Measurements from ENCODE around the gene CTBP1. TPM values are rescaled to one million over a fixed set of nuclear protein-coding genes. Genes with fewer than 3 reads are reported as not detected.

CTBP1 gene
- polyA plus RNA-seq, 1 donor from 2014 or later, result 325 TPM

DNA sequence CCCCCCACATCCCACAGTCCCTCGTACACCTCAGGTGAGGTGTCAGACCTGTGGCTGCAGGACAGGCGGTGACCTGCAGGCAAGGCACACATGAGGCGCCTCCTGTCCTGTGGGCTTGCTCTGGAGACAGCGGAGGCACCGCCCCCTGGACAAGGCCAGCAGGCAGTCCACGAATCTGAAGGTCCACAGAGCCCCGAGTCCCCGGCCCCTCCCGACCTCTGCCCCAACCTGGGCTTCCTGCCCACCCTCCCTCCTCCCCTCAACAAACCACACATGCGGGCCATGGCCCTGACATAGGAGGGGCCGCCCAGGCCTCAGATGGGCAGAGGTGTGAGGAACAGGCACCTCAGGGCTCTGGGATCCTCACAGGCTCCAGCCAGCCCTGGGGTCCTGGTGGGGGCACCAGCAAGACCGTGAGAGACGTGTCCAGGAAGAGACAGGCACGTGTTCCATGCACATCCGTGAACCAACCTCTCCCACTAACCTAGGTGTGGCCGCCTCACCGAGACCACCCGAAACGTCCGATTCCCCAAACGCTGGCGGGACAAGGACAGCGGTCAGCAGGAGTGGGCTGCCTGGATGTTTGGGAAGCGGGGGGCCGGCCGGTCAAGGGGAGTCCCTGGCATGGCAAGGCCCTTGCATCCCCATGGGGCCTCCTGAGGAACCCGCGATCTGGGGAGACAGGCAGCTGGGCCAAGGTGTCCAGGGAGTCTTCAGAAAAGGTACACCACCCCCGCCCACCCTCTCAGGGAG is 25.8 kb downstream of the CTBP1 start:
- H3K9ac ChIP-seq (ENCODE audit: low read length), result no peak overlapping the region
- no peak overlapping the region for H3K4me2 ChIP-seq (ENCODE audit: low read length)
- no peak overlapping the region for H3K27ac ChIP-seq (ENCODE audit: low read length)
- H3K9me3 ChIP-seq (ENCODE audit: low read length), result no peaks in the 10 kb centered on the region
- H3K9me2 ChIP-seq (ENCODE audit: insufficient read depth, low read length), result no peaks in the 10 kb centered on the region
- H3K4me3 ChIP-seq (ENCODE audit: low read length), result no peak overlapping the region
- TF ChIP-seq POLR2AphosphoS5 (IDR thresholded peaks at IDR 0.05) (no peak), MXI1 (conservative IDR thresholded peaks at IDR 0.05; ENCODE audit: poor library complexity, severe bottlenecking) (no peak), TAF1 (IDR thresholded peaks at IDR 0.05; ENCODE audit: low read depth) (no peak), SMC3 (conservative IDR thresholded peaks at IDR 0.05; ENCODE audit: poor library complexity) (no peak), EP300 (conservative IDR thresholded peaks at IDR 0.05; ENCODE audit: poor library complexity, severe bottlenecking) (no peak), EZH2 (IDR thresholded peaks at IDR 0.05; ENCODE audit: borderline replicate concordance, insufficient read depth, low read length, poor library complexity, severe bottlenecking) (no peak), RAD21 (conservative IDR thresholded peaks at IDR 0.05) (no peak)
- TF ChIP-seq, protein P1, sequence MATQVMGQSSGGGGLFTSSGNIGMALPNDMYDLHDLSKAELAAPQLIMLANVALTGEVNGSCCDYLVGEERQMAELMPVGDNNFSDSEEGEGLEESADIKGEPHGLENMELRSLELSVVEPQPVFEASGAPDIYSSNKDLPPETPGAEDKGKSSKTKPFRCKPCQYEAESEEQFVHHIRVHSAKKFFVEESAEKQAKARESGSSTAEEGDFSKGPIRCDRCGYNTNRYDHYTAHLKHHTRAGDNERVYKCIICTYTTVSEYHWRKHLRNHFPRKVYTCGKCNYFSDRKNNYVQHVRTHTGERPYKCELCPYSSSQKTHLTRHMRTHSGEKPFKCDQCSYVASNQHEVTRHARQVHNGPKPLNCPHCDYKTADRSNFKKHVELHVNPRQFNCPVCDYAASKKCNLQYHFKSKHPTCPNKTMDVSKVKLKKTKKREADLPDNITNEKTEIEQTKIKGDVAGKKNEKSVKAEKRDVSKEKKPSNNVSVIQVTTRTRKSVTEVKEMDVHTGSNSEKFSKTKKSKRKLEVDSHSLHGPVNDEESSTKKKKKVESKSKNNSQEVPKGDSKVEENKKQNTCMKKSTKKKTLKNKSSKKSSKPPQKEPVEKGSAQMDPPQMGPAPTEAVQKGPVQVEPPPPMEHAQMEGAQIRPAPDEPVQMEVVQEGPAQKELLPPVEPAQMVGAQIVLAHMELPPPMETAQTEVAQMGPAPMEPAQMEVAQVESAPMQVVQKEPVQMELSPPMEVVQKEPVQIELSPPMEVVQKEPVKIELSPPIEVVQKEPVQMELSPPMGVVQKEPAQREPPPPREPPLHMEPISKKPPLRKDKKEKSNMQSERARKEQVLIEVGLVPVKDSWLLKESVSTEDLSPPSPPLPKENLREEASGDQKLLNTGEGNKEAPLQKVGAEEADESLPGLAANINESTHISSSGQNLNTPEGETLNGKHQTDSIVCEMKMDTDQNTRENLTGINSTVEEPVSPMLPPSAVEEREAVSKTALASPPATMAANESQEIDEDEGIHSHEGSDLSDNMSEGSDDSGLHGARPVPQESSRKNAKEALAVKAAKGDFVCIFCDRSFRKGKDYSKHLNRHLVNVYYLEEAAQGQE (IDR thresholded peaks at IDR 0.05; ENCODE audit: borderline replicate concordance), result no peak
- TF ChIP-seq, protein P2, sequence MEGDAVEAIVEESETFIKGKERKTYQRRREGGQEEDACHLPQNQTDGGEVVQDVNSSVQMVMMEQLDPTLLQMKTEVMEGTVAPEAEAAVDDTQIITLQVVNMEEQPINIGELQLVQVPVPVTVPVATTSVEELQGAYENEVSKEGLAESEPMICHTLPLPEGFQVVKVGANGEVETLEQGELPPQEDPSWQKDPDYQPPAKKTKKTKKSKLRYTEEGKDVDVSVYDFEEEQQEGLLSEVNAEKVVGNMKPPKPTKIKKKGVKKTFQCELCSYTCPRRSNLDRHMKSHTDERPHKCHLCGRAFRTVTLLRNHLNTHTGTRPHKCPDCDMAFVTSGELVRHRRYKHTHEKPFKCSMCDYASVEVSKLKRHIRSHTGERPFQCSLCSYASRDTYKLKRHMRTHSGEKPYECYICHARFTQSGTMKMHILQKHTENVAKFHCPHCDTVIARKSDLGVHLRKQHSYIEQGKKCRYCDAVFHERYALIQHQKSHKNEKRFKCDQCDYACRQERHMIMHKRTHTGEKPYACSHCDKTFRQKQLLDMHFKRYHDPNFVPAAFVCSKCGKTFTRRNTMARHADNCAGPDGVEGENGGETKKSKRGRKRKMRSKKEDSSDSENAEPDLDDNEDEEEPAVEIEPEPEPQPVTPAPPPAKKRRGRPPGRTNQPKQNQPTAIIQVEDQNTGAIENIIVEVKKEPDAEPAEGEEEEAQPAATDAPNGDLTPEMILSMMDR (IDR thresholded peaks at IDR 0.05; ENCODE audit: poor library complexity, severe bottlenecking), result no peak
- H3K27me3 ChIP-seq (ENCODE audit: insufficient read depth, low read depth, low read length), result no peaks in the 10 kb centered on the region
- H3K36me3 ChIP-seq (ENCODE audit: insufficient read depth, low read length), result no peaks in the 10 kb centered on the region
- no peaks in the 10 kb centered on the region for H4K20me1 ChIP-seq (ENCODE audit: insufficient read depth)
- no peak overlapping the region for H2AFZ ChIP-seq (ENCODE audit: low read depth, low read length)
- H3F3A ChIP-seq (ENCODE audit: insufficient read depth, low read length, poor library complexity, severe bottlenecking), result no peaks in the 10 kb centered on the region
- H3K79me2 ChIP-seq (replicated peaks; ENCODE audit: insufficient read depth, low read length), result peaks cover 2% of the 10 kb centered on the region

DNA sequence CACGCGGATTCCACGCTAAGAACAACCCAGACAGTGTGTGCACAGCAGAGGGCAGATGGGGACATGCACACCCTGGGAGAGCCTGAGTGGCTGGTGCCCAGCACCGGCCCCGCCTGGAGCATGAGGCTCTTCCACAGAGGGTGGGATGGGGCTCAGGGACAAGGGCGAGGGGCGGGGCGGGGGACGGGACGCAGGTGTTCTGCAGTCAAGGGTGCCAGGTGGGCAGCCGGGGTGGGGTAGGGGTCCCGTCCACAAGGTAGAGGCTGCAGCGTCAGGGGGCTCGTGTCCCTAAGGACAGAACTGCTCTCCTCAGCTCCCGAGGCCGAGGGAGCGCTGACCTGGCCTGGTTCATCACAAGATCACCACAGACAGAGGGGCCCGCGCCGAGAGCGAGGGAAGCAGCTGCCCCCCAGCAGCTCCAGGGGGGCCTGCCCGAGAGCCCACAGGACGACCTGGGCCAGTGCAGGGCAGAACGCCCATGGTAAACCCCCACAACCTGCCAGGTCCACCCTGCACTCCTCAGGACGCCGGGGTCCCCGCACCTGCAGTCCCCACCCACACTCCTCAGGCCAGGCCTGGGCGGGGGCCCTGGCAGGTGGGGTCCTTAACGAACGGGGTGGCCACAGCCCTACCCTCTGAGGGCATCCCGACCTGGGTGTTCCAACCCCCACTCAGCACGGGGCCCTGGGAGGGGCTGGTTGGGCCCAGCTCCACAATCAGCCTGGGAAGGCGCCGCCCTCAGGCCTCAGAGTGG is 26.7 kb downstream of the CTBP1 start:
- H2AFZ ChIP-seq (ENCODE audit: low read depth, low read length), result no peak overlapping the region
- no peaks in the 10 kb centered on the region for H3F3A ChIP-seq (ENCODE audit: insufficient read depth, low read length, poor library complexity, severe bottlenecking)
- H3K27ac ChIP-seq (ENCODE audit: low read length), result no peak overlapping the region
- H3K9me2 ChIP-seq (ENCODE audit: insufficient read depth, low read length), result no peaks in the 10 kb centered on the region
- H4K20me1 ChIP-seq (ENCODE audit: insufficient read depth), result no peaks in the 10 kb centered on the region
- H3K36me3 ChIP-seq (ENCODE audit: insufficient read depth, low read length), result no peaks in the 10 kb centered on the region
- TF ChIP-seq TAF1 (IDR thresholded peaks at IDR 0.05; ENCODE audit: low read depth) (no peak), EP300 (conservative IDR thresholded peaks at IDR 0.05; ENCODE audit: poor library complexity, severe bottlenecking) (no peak), MXI1 (conservative IDR thresholded peaks at IDR 0.05; ENCODE audit: poor library complexity, severe bottlenecking) (no peak), SMC3 (conservative IDR thresholded peaks at IDR 0.05; ENCODE audit: poor library complexity) (no peak), EZH2 (IDR thresholded peaks at IDR 0.05; ENCODE audit: borderline replicate concordance, insufficient read depth, low read length, poor library complexity, severe bottlenecking) (no peak), RAD21 (conservative IDR thresholded peaks at IDR 0.05) (no peak), POLR2AphosphoS5 (IDR thresholded peaks at IDR 0.05) (no peak)
- TF ChIP-seq, protein P1 (IDR thresholded peaks at IDR 0.05; ENCODE audit: borderline replicate concordance), result no peak
- TF ChIP-seq, protein P2 (IDR thresholded peaks at IDR 0.05; ENCODE audit: poor library complexity, severe bottlenecking), result no peak
- H3K4me3 ChIP-seq (ENCODE audit: low read length), result no peak overlapping the region
- H3K79me2 ChIP-seq (replicated peaks; ENCODE audit: insufficient read depth, low read length), result peaks cover 2% of the 10 kb centered on the region
- no peak overlapping the region for H3K4me2 ChIP-seq (ENCODE audit: low read length)
- no peaks in the 10 kb centered on the region for H3K27me3 ChIP-seq (ENCODE audit: insufficient read depth, low read depth, low read length)
- no peaks in the 10 kb centered on the region for H3K9me3 ChIP-seq (ENCODE audit: low read length)
- no peak overlapping the region for H3K9ac ChIP-seq (ENCODE audit: low read length)
